ACC112 (cell line): ENCODE results near the gene POTEG.
"Not testable (repeated sequence)": the region's sequence is repeated elsewhere in the genome, so short reads cannot be mapped to it uniquely, and the experiment has no call there.

Source experiments
- H2AFZ ChIP-seq: fragments of 200-600 bp; sonication (generic); one replicate; pipeline ENCODE4 v1.6.0; 2017; ENCODE audit warnings: antibody characterized with exemption, low read length; ENCODE audit not compliant: unreplicated experiment
- H3K27ac ChIP-seq: fragments of 200-600 bp; sonication (generic); 2 replicates; pipeline ENCODE4 v1.5.1; 2014; ENCODE audit warnings: low read depth, mild to moderate bottlenecking, antibody characterized with exemption, low read length, moderate library complexity
- H3K27me3 ChIP-seq: fragments of 200-600 bp; sonication (generic); 2 replicates; pipeline ENCODE4 v1.6.1; 2014; ENCODE audit warnings: mild to moderate bottlenecking, antibody characterized with exemption, low read length, moderate library complexity, mixed read lengths; ENCODE audit not compliant: insufficient read depth
- H3K36me3 ChIP-seq: fragments of 200-600 bp; sonication (generic); 2 replicates; pipeline ENCODE4 v1.6.1; 2016; ENCODE audit warnings: mild to moderate bottlenecking, antibody characterized with exemption, low read length, moderate library complexity, mixed read lengths; ENCODE audit not compliant: insufficient read depth
- H3K4me1 ChIP-seq: fragments of 200-600 bp; sonication (generic); one replicate; pipeline ENCODE4 v1.6.1; 2016; ENCODE audit warnings: low read length, mixed read lengths; ENCODE audit not compliant: insufficient read depth, unreplicated experiment, control insufficient read depth
- H3K4me3 ChIP-seq: fragments of 200-600 bp; sonication (generic); 2 replicates; pipeline ENCODE4 v1.5.1; 2014; ENCODE audit warnings: mild to moderate bottlenecking, low read depth, low read length
- H3K79me2 ChIP-seq: fragments of 200-600 bp; sonication (generic); one replicate; pipeline ENCODE4 v1.6.0; 2016; ENCODE audit warnings: low read length; ENCODE audit not compliant: control insufficient read depth, unreplicated experiment, insufficient read depth

Gene POTEG

DNA sequence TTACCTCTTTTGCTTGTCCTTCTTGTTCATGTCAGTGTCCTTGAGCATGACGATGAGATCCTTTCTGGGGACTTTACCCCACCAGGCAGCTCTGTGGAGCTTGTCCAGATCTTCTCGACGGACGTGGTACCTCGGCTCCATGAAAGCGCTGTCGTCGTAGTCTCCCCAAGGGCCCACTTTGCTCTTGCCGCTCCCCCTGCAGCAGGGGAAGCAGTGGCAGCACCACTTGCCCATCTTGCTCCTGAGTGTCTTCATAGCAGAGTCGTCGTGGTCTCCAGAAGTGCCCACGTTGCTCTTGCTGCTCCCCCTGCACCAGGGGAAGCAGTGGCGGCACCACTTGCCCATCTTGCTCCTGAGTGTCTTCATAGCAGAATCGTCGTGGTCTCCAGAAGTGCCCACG lies 376 bp downstream of the POTEG start:
- not testable (repeated sequence) for H2AFZ ChIP-seq, H3K27ac ChIP-seq, H3K36me3 ChIP-seq

DNA sequence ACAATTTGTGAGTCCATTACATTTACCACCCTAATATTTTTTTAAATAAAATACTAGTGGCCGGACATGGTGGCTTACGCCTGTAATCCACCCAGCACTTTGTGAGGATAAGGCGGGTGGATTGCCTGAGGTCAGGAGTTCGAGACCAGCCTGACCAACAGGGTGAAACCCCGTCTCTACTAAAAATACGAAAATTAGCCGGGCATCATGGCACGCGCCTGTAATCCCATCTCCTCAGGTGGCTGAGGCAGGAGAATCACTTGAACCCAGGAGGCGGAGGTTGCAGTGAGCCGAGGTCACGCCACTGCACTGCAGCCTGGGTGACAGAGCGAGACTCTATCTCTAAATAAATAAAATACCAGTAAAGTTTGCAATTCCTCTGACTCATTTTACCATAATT lies 25.6 kb downstream of the POTEG start:
- H3K4me1 ChIP-seq, H3K36me3 ChIP-seq, H3K79me2 ChIP-seq, H3K27ac ChIP-seq, H2AFZ ChIP-seq, H3K4me3 ChIP-seq, H3K27me3 ChIP-seq: not testable (repeated sequence)

More for the DNA sequence above, 376 bp downstream of the POTEG start:
- H3K79me2 ChIP-seq, H3K4me3 ChIP-seq, H3K4me1 ChIP-seq, H3K27me3 ChIP-seq: not testable (repeated sequence)

DNA sequence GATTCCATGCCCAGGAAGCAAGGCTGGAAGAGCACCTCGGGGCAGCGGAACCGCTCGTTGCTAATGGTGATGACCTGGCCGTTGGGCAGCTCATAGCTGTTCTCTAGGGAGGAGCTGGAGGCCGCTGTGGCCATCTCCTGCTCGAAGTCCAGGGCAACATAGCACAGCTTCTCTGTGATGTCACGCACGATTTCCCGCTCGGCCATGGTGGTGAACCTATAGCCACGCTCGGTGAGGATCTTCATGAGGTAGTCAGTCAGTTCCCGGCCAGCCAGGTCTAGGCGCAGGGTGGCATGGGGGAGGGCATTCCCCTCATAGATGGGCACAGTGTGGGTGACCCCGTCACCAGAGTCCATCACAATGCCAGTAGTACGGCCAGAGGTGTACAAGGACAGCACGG lies 32.0 kb downstream of the POTEG start:
- H2AFZ ChIP-seq, H3K27me3 ChIP-seq, H3K27ac ChIP-seq, H3K79me2 ChIP-seq, H3K36me3 ChIP-seq, H3K4me1 ChIP-seq, H3K4me3 ChIP-seq: not testable (repeated sequence)

DNA sequence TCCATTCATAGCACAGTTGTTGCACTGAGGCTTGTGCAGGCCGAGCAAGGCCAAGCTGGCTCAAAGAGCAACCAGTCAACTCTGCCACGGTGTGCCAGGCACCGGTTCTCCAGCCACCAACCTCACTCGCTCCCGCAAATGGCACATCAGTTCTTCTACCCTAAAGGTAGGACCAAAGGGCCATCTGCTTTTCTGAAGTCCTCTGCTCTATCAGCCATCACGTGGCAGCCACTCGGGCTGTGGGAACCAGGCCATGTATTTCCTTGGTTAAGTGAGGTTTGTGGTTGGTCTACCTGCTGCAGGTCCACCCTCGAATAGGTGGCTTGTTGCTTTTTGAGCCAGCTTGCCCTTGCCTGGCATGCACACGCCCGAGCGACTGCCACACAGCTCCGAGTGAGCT lies 39.4 kb downstream of the POTEG start:
- not testable (repeated sequence) for H3K27me3 ChIP-seq, H3K4me1 ChIP-seq, H2AFZ ChIP-seq, H3K36me3 ChIP-seq, H3K79me2 ChIP-seq, H3K4me3 ChIP-seq, H3K27ac ChIP-seq

DNA sequence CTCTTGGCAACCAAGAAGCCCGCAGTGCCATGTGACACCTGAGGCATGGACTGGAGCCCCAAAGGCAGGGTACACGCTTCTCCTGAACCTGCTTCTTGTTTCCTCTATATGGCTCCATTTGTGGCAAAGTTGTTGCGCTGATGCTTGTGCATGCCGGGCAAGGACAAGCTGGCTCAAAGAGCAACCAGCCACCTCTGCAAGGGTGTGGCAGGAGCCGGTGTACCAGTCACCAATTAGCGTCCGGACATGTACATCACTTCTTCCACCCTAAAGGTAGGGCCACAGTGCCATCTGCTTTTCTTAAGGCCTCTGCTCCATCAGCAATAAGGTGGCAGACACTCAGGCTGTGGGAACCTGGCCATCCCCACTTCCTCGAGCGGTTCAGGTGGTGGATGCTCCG lies 43.9 kb downstream of the POTEG start:
- H3K4me1 ChIP-seq, result not testable (repeated sequence)

DNA sequence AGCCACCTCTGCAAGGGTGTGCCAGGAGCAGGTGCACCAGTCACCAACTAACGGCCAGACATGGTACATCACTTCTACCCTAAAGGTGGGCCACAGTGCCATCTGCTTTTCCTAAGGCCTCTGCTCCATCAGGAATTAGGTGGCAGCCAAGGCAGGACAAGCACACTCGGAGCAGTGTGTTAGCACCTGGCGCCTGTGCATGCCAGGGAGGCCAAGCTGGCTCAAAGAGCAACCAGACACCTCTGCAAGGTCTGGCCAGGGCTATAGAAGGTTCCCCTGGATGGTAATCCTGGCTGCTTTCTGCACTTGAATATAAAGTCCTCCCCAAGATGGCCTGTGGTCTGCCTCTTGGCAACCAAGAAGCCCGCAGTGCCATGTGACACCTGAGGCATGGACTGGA lies 45.4 kb downstream of the POTEG start:
- not testable (repeated sequence) for H3K79me2 ChIP-seq, H3K27ac ChIP-seq, H3K4me3 ChIP-seq, H3K36me3 ChIP-seq, H2AFZ ChIP-seq, H3K4me1 ChIP-seq, H3K27me3 ChIP-seq

More for the DNA sequence above, 43.9 kb downstream of the POTEG start:
- not testable (repeated sequence) for H3K27me3 ChIP-seq, H2AFZ ChIP-seq, H3K4me3 ChIP-seq, H3K36me3 ChIP-seq, H3K79me2 ChIP-seq, H3K27ac ChIP-seq

DNA sequence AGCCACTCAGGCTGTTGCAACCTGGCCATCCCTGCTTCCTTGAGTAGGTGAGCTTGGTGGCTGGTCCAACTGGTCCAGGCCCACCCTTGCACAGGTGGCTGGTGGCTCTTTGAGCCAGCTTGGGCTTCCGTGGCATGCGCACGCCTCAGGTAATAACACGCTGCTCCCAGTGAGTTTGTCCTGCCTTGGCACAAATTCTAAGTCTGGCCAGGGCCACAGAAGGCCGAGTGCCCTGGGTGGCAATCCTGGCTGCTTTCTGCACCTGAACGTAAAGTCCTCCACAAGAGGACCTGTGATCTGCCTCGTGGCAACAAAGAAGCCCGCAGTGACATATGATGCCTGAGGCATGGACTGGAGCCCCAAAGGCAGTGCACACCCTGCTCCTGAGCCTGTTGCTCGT lies 47.1 kb downstream of the POTEG start:
- not testable (repeated sequence) for H2AFZ ChIP-seq, H3K79me2 ChIP-seq, H3K27me3 ChIP-seq, H3K4me3 ChIP-seq, H3K36me3 ChIP-seq, H3K27ac ChIP-seq, H3K4me1 ChIP-seq

DNA sequence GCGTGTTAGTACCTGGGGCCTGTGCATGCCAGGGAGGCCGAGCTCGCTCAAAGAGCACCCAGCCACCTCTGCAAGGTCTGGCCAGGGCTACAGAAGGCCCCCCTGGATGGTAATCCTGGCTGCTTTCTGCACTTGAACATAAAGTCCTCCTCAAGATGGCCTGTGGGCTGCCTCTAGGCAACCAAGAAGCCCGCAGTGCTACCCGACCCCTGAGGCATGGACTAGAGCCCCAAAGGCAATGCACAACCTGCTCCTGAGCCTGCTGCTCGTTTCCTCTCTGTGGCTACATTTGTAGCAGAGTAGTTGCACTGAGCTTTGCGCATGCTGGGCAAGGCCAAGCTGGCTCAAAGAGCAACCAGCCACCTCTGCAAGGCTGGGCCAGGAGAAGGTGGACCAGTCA lies 47.8 kb downstream of the POTEG start:
- not testable (repeated sequence) for H2AFZ ChIP-seq, H3K27me3 ChIP-seq, H3K79me2 ChIP-seq, H3K27ac ChIP-seq, H3K36me3 ChIP-seq, H3K4me1 ChIP-seq, H3K4me3 ChIP-seq

DNA sequence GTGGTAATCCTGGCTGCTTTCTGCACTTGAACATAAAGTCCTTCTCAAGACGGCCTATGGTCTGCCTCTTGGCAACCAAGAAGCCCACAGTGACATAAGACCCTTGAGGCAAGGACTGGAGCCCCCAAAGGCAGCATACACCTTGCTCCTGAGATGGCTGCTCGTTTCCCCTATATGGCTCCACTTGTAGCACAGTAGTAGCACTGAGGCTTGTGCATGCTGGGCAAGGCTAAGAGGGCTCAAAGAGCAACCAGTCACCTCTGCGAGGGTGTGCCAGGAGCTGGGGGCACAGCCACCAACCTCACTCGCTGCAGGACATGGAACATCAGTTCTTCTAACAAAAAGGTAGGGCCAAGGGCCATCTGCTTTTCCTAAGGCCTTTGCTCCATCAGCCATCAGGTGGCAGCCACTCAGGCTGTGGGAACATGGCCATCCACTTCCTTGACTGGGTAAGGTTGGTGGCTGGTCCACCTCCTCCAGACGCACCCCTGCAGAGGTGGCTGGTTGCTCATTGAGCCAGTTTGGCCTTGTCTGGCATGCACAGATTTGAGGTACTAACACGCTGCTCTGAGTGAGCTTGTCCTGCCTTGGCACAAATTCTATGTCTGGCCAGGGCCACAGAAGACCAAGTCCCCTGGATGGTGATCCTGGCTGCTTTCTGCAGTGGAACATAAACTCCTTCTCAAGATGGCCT lies 49.9 kb downstream of the POTEG start:
- not testable (repeated sequence) for H3K36me3 ChIP-seq, H3K27ac ChIP-seq, H3K79me2 ChIP-seq, H3K27me3 ChIP-seq, H3K4me3 ChIP-seq, H2AFZ ChIP-seq, H3K4me1 ChIP-seq

DNA sequence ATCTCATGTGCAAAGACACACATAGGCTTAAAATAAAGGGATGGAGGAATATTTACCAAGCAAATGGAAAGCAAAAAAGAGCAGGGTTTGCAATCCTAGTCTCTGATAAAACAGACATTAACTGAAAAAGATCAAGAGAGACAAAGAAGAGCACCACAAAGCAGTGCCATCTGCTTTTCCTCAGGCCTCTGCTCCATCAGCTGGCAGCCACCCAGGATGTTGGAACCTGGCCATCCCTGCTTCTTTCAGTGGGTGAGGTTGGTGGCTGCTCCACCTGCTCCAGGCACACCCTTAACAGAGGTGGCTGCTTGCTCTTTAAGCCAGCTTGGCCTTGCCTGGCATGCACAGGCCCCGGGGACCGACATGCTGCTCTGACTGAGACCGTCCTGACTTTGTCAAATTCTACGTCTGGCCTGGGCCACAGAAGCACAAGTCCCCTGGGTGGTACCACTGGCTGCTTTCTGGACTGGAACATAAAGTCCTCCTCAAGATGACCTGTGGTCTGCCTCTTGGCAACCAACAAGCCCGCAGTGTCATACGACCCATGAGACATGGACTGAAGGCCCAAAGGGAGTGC lies 51.0 kb downstream of the POTEG start:
- not testable (repeated sequence) for H3K36me3 ChIP-seq

DNA sequence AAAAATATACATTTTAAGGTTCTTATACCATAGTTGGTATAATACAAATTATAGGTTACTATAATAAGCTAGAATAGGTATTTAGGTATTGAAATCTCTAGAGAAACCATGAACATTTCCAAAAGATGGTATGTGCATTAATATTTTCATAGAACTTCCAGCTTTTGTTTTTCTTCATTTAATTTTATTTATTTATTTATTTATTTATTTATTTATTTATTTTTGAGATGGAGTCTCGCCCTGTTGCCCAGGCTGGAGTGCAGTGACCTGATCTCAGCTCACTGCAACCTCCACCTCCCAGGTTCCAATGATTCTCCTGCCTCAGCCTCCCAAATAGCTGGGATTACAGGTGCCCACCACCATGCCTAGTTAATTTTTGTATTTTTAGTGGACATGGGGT lies 54.0 kb downstream of the POTEG start:
- not testable (repeated sequence) for H3K36me3 ChIP-seq, H3K27ac ChIP-seq, H3K4me1 ChIP-seq, H3K79me2 ChIP-seq, H3K27me3 ChIP-seq, H2AFZ ChIP-seq, H3K4me3 ChIP-seq

More for the DNA sequence above, 51.0 kb downstream of the POTEG start:
- not testable (repeated sequence) for H2AFZ ChIP-seq, H3K4me3 ChIP-seq, H3K27ac ChIP-seq, H3K79me2 ChIP-seq, H3K4me1 ChIP-seq, H3K27me3 ChIP-seq
